Measurements from ENCODE around the gene ONECUT2.

The ONECUT2 gene

GRCh38 chr18:57436965-57437333 lies 1.8 kb downstream of the ONECUT2 start:
- no peaks in the 10 kb centered on the region for H3K79me1 ChIP-seq (ENCODE audit: low read length)
- no peak for DNase-seq
- H3K36me3 ChIP-seq (ENCODE audit: control insufficient read depth, insufficient read depth, low read length) = no peaks in the 10 kb centered on the region
- H2BK5ac ChIP-seq (ENCODE audit: low read length) = no peak overlapping the region
- H4K5ac ChIP-seq (ENCODE audit: low read length) = no peak overlapping the region
- H3K23ac ChIP-seq (ENCODE audit: low read length) = no peak overlapping the region
- no peak overlapping the region for H2BK15ac ChIP-seq (replicated peaks; ENCODE audit: low read depth)
- peaks cover 64% of the 10 kb centered on the region for H3K27me3 ChIP-seq (ENCODE audit: insufficient read depth, low read length, poor library complexity)
- H3K56ac ChIP-seq (ENCODE audit: low read length) = no peak overlapping the region
- no peak overlapping the region for H3K4me3 ChIP-seq (ENCODE audit: low read length)
- no peak overlapping the region for H2BK120ac ChIP-seq (ENCODE audit: low read depth, low read length)
- H2AK5ac ChIP-seq (ENCODE audit: low read length) = no peak overlapping the region
- H3K9ac ChIP-seq (ENCODE audit: low read length) = no peak overlapping the region
- no peak overlapping the region for H3K4ac ChIP-seq (ENCODE audit: low read depth, low read length)
- H3K4me2 ChIP-seq (ENCODE audit: low read length) = no peak overlapping the region
- peaks cover 9% of the 10 kb centered on the region for H3K4me1 ChIP-seq (ENCODE audit: control insufficient read depth, low read depth, low read length)
- H3K18ac ChIP-seq (ENCODE audit: low read length) = no peak overlapping the region
- no CpG with 5 or more reads among the region's 13 CpGs for WGBS (ENCODE audit: extremely low coverage, insufficient coverage, low lambda C conversion rate)
- no peak overlapping the region for H3K27ac ChIP-seq (ENCODE audit: low read depth, low read length)
- H4K8ac ChIP-seq (ENCODE audit: low read depth, low read length) = no peak overlapping the region
- no peaks in the 10 kb centered on the region for H3K79me2 ChIP-seq (ENCODE audit: control insufficient read depth, insufficient read depth, low read length)

GRCh38 chr18:57437402-57437765 lies 2.2 kb downstream of the ONECUT2 start:
- DNase-seq = peak; percentile 69
- H3K56ac ChIP-seq (ENCODE audit: low read length) = peak overlapping the region; percentile 79
- H3K4ac ChIP-seq (ENCODE audit: low read depth, low read length) = no peak overlapping the region
- no peaks in the 10 kb centered on the region for H3K79me2 ChIP-seq (ENCODE audit: control insufficient read depth, insufficient read depth, low read length)
- H3K79me1 ChIP-seq (ENCODE audit: low read length) = no peaks in the 10 kb centered on the region
- H3K4me2 ChIP-seq (ENCODE audit: low read length) = peak overlapping the region; percentile 59
- H3K9ac ChIP-seq (ENCODE audit: low read length) = peak overlapping the region; percentile 51
- H3K4me3 ChIP-seq (ENCODE audit: low read length) = peak overlapping the region; percentile 3
- H4K8ac ChIP-seq (ENCODE audit: low read depth, low read length) = no peak overlapping the region
- peaks cover 9% of the 10 kb centered on the region for H3K4me1 ChIP-seq (ENCODE audit: control insufficient read depth, low read depth, low read length)
- no peaks in the 10 kb centered on the region for H3K36me3 ChIP-seq (ENCODE audit: control insufficient read depth, insufficient read depth, low read length)
- no peak overlapping the region for H2AK5ac ChIP-seq (ENCODE audit: low read length)
- no peak overlapping the region for H3K18ac ChIP-seq (ENCODE audit: low read length)
- H2BK5ac ChIP-seq (ENCODE audit: low read length) = no peak overlapping the region
- no peak overlapping the region for H2BK15ac ChIP-seq (replicated peaks; ENCODE audit: low read depth)
- H3K27me3 ChIP-seq (ENCODE audit: insufficient read depth, low read length, poor library complexity) = peaks cover 65% of the 10 kb centered on the region
- H2BK120ac ChIP-seq (ENCODE audit: low read depth, low read length) = no peak overlapping the region
- no peak overlapping the region for H3K23ac ChIP-seq (ENCODE audit: low read length)
- H4K5ac ChIP-seq (ENCODE audit: low read length) = no peak overlapping the region
- H3K27ac ChIP-seq (ENCODE audit: low read depth, low read length) = no peak overlapping the region
- no CpG with 5 or more reads among the region's 16 CpGs for WGBS (ENCODE audit: extremely low coverage, insufficient coverage, low lambda C conversion rate)

GRCh38 chr18:57437766-57438671 lies 2.8 kb downstream of the ONECUT2 start:
- Histone ChIP-seq H4K8ac (ENCODE audit: low read depth, low read length) (no peak overlapping the region), H3K9ac (ENCODE audit: low read length) (peak overlapping the region; percentile 53), H2BK120ac (ENCODE audit: low read depth, low read length) (no peak overlapping the region), H3K27ac (ENCODE audit: low read depth, low read length) (no peak overlapping the region), H2BK5ac (ENCODE audit: low read length) (no peak overlapping the region), H3K79me2 (ENCODE audit: control insufficient read depth, insufficient read depth, low read length) (no peaks in the 10 kb centered on the region), H2AK5ac (ENCODE audit: low read length) (no peak overlapping the region), H3K4me3 (ENCODE audit: low read length) (peak overlapping the region; percentile 37), H3K4me1 (ENCODE audit: control insufficient read depth, low read depth, low read length) (peaks cover 9% of the 10 kb centered on the region), H3K56ac (ENCODE audit: low read length) (peak overlapping the region; percentile 80), H3K79me1 (ENCODE audit: low read length) (no peaks in the 10 kb centered on the region), H3K36me3 (ENCODE audit: control insufficient read depth, insufficient read depth, low read length) (no peaks in the 10 kb centered on the region), H3K4me2 (ENCODE audit: low read length) (peak overlapping the region; percentile 96), H4K5ac (ENCODE audit: low read length) (no peak overlapping the region), H3K23ac (ENCODE audit: low read length) (no peak overlapping the region), H3K4ac (ENCODE audit: low read depth, low read length) (no peak overlapping the region), H2BK15ac (replicated peaks; ENCODE audit: low read depth) (no peak overlapping the region), H3K18ac (ENCODE audit: low read length) (no peak overlapping the region), H3K27me3 (ENCODE audit: insufficient read depth, low read length, poor library complexity) (peaks cover 70% of the 10 kb centered on the region)
- DNase-seq = peak; percentile 93
- WGBS (ENCODE audit: extremely low coverage, insufficient coverage, low lambda C conversion rate) = no CpG with 5 or more reads among the region's 72 CpGs

- H3K23ac ChIP-seq (ENCODE audit: low read length) = no peak overlapping the region
- no CpG with 5 or more reads among the region's 31 CpGs for WGBS (ENCODE audit: extremely low coverage, insufficient coverage, low lambda C conversion rate)
- peak; percentile 41 for DNase-seq
Measured at GRCh38 chr18:57438743-57439608, 3.8 kb downstream of the ONECUT2 start.

GRCh38 chr18:57439609-57439968 lies 4.4 kb downstream of the ONECUT2 start:
- Histone ChIP-seq H3K18ac (ENCODE audit: low read length) (no peak overlapping the region), H3K9ac (ENCODE audit: low read length) (no peak overlapping the region), H3K4me3 (ENCODE audit: low read length) (no peak overlapping the region), H2BK5ac (ENCODE audit: low read length) (no peak overlapping the region), H3K79me2 (ENCODE audit: control insufficient read depth, insufficient read depth, low read length) (no peaks in the 10 kb centered on the region), H2BK120ac (ENCODE audit: low read depth, low read length) (no peak overlapping the region), H2BK15ac (replicated peaks; ENCODE audit: low read depth) (no peak overlapping the region), H4K8ac (ENCODE audit: low read depth, low read length) (no peak overlapping the region), H3K4me1 (ENCODE audit: control insufficient read depth, low read depth, low read length) (peaks cover 8% of the 10 kb centered on the region), H3K79me1 (ENCODE audit: low read length) (no peaks in the 10 kb centered on the region), H4K5ac (ENCODE audit: low read length) (no peak overlapping the region), H3K27ac (ENCODE audit: low read depth, low read length) (no peak overlapping the region), H3K4ac (ENCODE audit: low read depth, low read length) (no peak overlapping the region), H3K56ac (ENCODE audit: low read length) (no peak overlapping the region), H3K27me3 (ENCODE audit: insufficient read depth, low read length, poor library complexity) (peaks cover 68% of the 10 kb centered on the region), H3K23ac (ENCODE audit: low read length) (no peak overlapping the region), H3K4me2 (ENCODE audit: low read length) (peak overlapping the region; percentile 9), H3K36me3 (ENCODE audit: control insufficient read depth, insufficient read depth, low read length) (no peaks in the 10 kb centered on the region), H2AK5ac (ENCODE audit: low read length) (no peak overlapping the region)
- DNase-seq = peak; percentile 71
- WGBS (ENCODE audit: extremely low coverage, insufficient coverage, low lambda C conversion rate) = no CpG with 5 or more reads among the region's 26 CpGs

More at GRCh38 chr18:57438743-57439608, 3.8 kb downstream of the ONECUT2 start:
- Histone ChIP-seq H2BK120ac (ENCODE audit: low read depth, low read length) (no peak overlapping the region), H4K8ac (ENCODE audit: low read depth, low read length) (no peak overlapping the region), H4K5ac (ENCODE audit: low read length) (no peak overlapping the region), H2BK5ac (ENCODE audit: low read length) (no peak overlapping the region), H3K27ac (ENCODE audit: low read depth, low read length) (no peak overlapping the region), H3K79me1 (ENCODE audit: low read length) (no peaks in the 10 kb centered on the region), H3K27me3 (ENCODE audit: insufficient read depth, low read length, poor library complexity) (peaks cover 68% of the 10 kb centered on the region), H3K36me3 (ENCODE audit: control insufficient read depth, insufficient read depth, low read length) (no peaks in the 10 kb centered on the region), H3K4me1 (ENCODE audit: control insufficient read depth, low read depth, low read length) (peaks cover 8% of the 10 kb centered on the region), H3K56ac (ENCODE audit: low read length) (no peak overlapping the region), H2BK15ac (replicated peaks; ENCODE audit: low read depth) (no peak overlapping the region), H3K4me3 (ENCODE audit: low read length) (no peak overlapping the region), H2AK5ac (ENCODE audit: low read length) (no peak overlapping the region), H3K4ac (ENCODE audit: low read depth, low read length) (no peak overlapping the region), H3K9ac (ENCODE audit: low read length) (no peak overlapping the region), H3K18ac (ENCODE audit: low read length) (no peak overlapping the region), H3K4me2 (ENCODE audit: low read length) (peak overlapping the region; percentile 96), H3K79me2 (ENCODE audit: control insufficient read depth, insufficient read depth, low read length) (no peaks in the 10 kb centered on the region)

All from mesendoderm (in vitro differentiated cells).